K562 (cell line): ENCODE measurements around the gene ELP5. TPM values are rescaled to one million over a fixed set of nuclear protein-coding genes. Genes with fewer than 3 reads are reported as not detected.

Experiments used
- CHD7 ChIP-seq: fragments of 200-600 bp; sonication (generic); IDR thresholded peaks from one replicate; pipeline ENCODE4 v1.6.1; 2012; ENCODE audit warnings: mild to moderate bottlenecking, low read depth, low read length, inconsistent platforms
- E2F8 ChIP-seq: fragments of 450-650 bp; IDR thresholded peaks from 2 replicates; pipeline ENCODE4 v1.7.1; 2018; ENCODE audit warnings: mild to moderate bottlenecking, low read depth; ENCODE audit not compliant: partially characterized antibody
- FOXJ3 ChIP-seq: sonication (generic); formaldehyde crosslinking; IDR thresholded peaks from 2 replicates; pipeline ENCODE4 v1.4.0; 2020; ENCODE audit warnings: mild to moderate bottlenecking, missing genetic modification reagents
- HSF4 ChIP-seq: fragments of 250-450 bp; sonication (Bioruptor Pico); IDR thresholded peaks from 2 replicates; pipeline ENCODE4 v2.1.2; 2022; ENCODE audit warnings: mild to moderate bottlenecking, moderate library complexity, borderline replicate concordance
- JUND ChIP-seq, 2 experiments: IDR thresholded peaks; 2 replicates in 1 of 2; 3 replicates in 1 of 2; pipeline ENCODE4 v1.6.1; 2011; ENCODE audit warnings: borderline replicate concordance in 2 of 2, low read depth in 2 of 2, low read length in 2 of 2, improper control_type of control experiment in 1 of 2, missing biosample characterization in 1 of 2, missing genetic modification characterization in 1 of 2, missing genetic modification reagents in 1 of 2
- MIER1 ChIP-seq: fragments of 450-650 bp; IDR thresholded peaks from 2 replicates; pipeline ENCODE4 v1.6.1; 2016; ENCODE audit warnings: antibody characterized with exemption, mild to moderate bottlenecking, low read depth
- NFE2L1 ChIP-seq: fragments of 450-650 bp; IDR thresholded peaks from 2 replicates; pipeline ENCODE4 v1.6.1; 2016; ENCODE audit warnings: missing genetic modification characterization, low read depth, mild to moderate bottlenecking, missing compliant biosample characterization, moderate library complexity, borderline replicate concordance
- RBM22 ChIP-seq: fragments of 200-400 bp; formaldehyde crosslinking; IDR thresholded peaks from 2 replicates; pipeline ENCODE4 v1.6.1; 2018; ENCODE audit warnings: low read length, low read depth; ENCODE audit not compliant: poor library complexity, severe bottlenecking
- SAFB2 ChIP-seq: fragments of 200-400 bp; formaldehyde crosslinking; IDR thresholded peaks from 2 replicates; pipeline ENCODE4 v1.6.1; 2018; ENCODE audit warnings: borderline replicate concordance, low read length, low read depth, moderate library complexity; ENCODE audit not compliant: severe bottlenecking
- TAF1 ChIP-seq: IDR thresholded peaks from 2 replicates; pipeline ENCODE4 v1.6.1; 2011; ENCODE audit warnings: mild to moderate bottlenecking, low read length, moderate library complexity; ENCODE audit not compliant: insufficient read depth, control insufficient read depth, severe bottlenecking; ENCODE audit errors: extremely low read depth
- polyA plus RNA-seq, 8 experiments: library from polyadenylated mRNA; depleted of rRNA in 4 of 8; stranded (reverse) in 5 of 8; unstranded in 3 of 8; fragments of >200 nt; fragmentation: Nextera tagmentation in 2 of 8; fragmentation: Illumina TruSeq in 1 of 8; extraction: Ambion mirVana in 2 of 8; extraction: Trizol in 1 of 8; gene quantifications; 2 replicates each; pipeline versions ENCODE4 v1.2.1 to v1.2.3, GENCODE V29; 2011 to 2014; ENCODE audit warnings: inconsistent platforms in 1 of 8, missing spikeins in 1 of 8
- total RNA-seq, 7 experiments: library from RNA; depleted of rRNA in 6 of 7; stranded (reverse); fragments of >200 nt in 6 of 7; fragmentation: Illumina TruSeq in 2 of 7; extraction: Trizol in 2 of 7; gene quantifications; 2 replicates each; pipeline versions ENCODE4 v1.2.1 to v1.2.3, GENCODE V29; 2011 to 2021; ENCODE audit warnings: low replicate concordance in 1 of 7

ELP5 gene
- total and polyA plus RNA-seq, 9 of the 15 experiments (the other 6 are each of a cell fraction or from before 2014, with no cell fraction given), result 25.7 to 77.9 (median 52.9) TPM

- peak; percentile 33 for TF ChIP-seq E2F8
- TF ChIP-seq HSF4 (CRISPR knock-in tag), result no peak
- TF ChIP-seq RBM22, result no peak
- TF ChIP-seq NFE2L1, result no peak
- TF ChIP-seq CHD7, result no peak
- TF ChIP-seq FOXJ3 (CRISPR knock-in tag), result no peak
- 0 out of 2 replicates have a peak, but pooled peaks have one; percentile 13 for TF ChIP-seq MIER1
- no peak for TF ChIP-seq SAFB2
- no peak for TF ChIP-seq JUND (IDR thresholded peaks at IDR 0.05; ENCODE audit: borderline replicate concordance, low read depth, low read length)
- no peak for TF ChIP-seq JUND (tag; IDR thresholded peaks at IDR 0.05; ENCODE audit: borderline replicate concordance, low read depth, low read length)
- TF ChIP-seq TAF1, result no peak
Measured at GRCh38 chr17:7214300-7215135, 37.5 kb upstream of the ELP5 start (continued).
